Measurements from ENCODE around the gene NTN1.

The NTN1 gene

DNA sequence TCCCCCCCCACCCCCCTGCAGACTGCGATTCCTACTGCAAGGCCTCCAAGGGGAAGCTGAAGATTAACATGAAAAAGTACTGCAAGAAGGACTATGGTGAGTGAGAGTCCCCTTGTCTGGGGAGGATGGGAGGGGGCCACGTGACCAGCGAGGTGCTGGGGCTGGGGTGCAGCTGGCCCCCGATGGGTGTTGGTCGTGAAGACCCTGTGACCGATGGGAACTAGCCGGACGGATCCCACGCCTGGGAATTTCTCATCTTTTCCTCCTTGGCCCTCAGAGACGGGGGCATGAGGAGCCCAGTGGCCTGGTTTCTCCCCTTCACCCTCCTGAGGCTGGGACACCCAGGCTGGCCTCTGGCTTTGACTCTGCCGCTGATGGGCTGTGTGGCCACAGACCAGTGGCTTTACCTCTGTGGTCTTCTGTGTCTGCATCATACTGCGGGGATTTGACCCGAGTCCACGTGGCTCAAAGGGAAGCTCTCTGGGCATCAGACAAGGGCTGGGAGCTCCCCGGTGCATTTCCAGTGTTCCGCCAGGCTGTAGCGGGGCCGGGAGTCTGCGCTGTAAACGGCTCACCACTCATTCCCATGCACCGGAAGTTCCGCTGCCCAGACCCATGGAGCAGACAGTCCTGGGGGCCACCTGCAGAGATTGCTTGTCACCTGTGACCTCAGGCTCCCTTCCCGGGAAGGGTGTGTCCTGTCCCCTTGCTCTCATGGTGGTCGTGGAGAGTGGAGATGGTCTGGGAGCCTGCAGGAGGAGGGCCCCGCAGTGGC lies 200.0 kb downstream of the NTN1 start:
- Histone ChIP-seq H3K36me3 (replicated peaks; ENCODE audit: low read depth, low read length) (no peaks in the 10 kb centered on the region), H3K27ac (ENCODE audit: low read length) (no peak overlapping the region), H3K4me1 (ENCODE audit: low read length) (peaks cover 2% of the 10 kb centered on the region; the same call in 1 of the 2 replicates), H3K4me2 (ENCODE audit: low read length) (no peak overlapping the region), H3K4me3 (ENCODE audit: low read length) (no peak overlapping the region), H2AFZ (ENCODE audit: low read depth, low read length) (no peak overlapping the region), H3K79me2 (ENCODE audit: low read length) (no peaks in the 10 kb centered on the region), H3K9ac (ENCODE audit: low read length) (no peak overlapping the region), H3K9me3 (ENCODE audit: insufficient read depth, low read length) (no peaks in the 10 kb centered on the region), H4K20me1 (ENCODE audit: insufficient read depth, low read length) (no peaks in the 10 kb centered on the region), H3K27me3 (ENCODE audit: low read depth, low read length) (no peaks in the 10 kb centered on the region)
- no peak for TF ChIP-seq EZH2phosphoT487 (IDR thresholded peaks at IDR 0.05; ENCODE audit: low read depth)
- no peak for TF ChIP-seq CTCF (IDR thresholded peaks at IDR 0.05; ENCODE audit: low read depth, low read length)

DNA sequence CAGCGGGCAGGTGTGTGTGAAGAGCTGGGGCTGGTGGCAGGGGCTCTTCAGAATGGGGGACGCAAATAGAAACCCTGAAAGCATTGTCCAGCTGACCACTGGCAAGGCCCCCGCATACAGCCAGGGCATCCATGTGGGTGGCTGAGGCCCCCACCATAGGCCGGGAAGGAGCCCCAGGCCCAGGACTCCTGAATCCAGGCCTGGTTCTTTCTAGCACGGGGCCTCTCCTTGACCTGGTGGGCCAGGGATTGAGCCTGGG lies 200.5 kb downstream of the NTN1 start:
- Histone ChIP-seq H3K27ac (ENCODE audit: low read length) (no peak overlapping the region), H3K79me2 (ENCODE audit: low read length) (no peaks in the 10 kb centered on the region), H4K20me1 (ENCODE audit: insufficient read depth, low read length) (no peaks in the 10 kb centered on the region), H3K4me3 (ENCODE audit: low read length) (no peak overlapping the region), H3K9me3 (ENCODE audit: insufficient read depth, low read length) (no peaks in the 10 kb centered on the region), H3K36me3 (replicated peaks; ENCODE audit: low read depth, low read length) (no peaks in the 10 kb centered on the region), H3K4me2 (ENCODE audit: low read length) (no peak overlapping the region), H3K4me1 (ENCODE audit: low read length) (peaks cover 7% of the 10 kb centered on the region), H3K9ac (ENCODE audit: low read length) (no peak overlapping the region), H2AFZ (ENCODE audit: low read depth, low read length) (no peak overlapping the region), H3K27me3 (ENCODE audit: low read depth, low read length) (no peaks in the 10 kb centered on the region)
- no peak for TF ChIP-seq CTCF (IDR thresholded peaks at IDR 0.05; ENCODE audit: low read depth, low read length)

DNA sequence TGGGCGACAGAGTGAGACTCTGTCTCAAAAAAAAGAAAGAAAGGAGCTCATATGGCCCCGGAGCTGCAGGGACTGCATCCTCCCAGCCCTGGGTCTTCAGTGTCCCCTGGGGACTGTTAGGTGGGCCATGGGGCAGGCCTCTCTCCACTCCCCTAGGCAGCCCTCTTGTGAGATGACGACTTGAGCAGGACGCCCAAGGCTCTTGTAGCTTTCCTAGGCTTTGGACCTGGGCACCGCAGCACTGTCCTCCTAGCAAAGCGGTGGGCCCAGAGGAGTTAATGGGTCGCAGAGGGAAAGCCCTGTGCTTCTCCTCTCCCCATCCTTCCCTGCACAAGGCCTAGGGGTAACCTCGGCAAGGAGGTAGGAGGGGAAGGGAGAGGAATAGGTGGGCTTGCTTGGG lies 202.2 kb downstream of the NTN1 start:
- no peak overlapping the region for H2AFZ ChIP-seq (ENCODE audit: low read depth, low read length)
- no peaks in the 10 kb centered on the region for H3K9me3 ChIP-seq (ENCODE audit: insufficient read depth, low read length)
- no peak overlapping the region for H3K27ac ChIP-seq (ENCODE audit: low read length)

GRCh38 chr17:9224485-9224884 lies 203.2 kb downstream of the NTN1 start:
- TF ChIP-seq EZH2phosphoT487 (IDR thresholded peaks at IDR 0.05; ENCODE audit: low read depth) = no peak
- TF ChIP-seq CTCF (IDR thresholded peaks at IDR 0.05; ENCODE audit: low read depth, low read length) = no peak
- H3K79me2 ChIP-seq (ENCODE audit: low read length) = no peaks in the 10 kb centered on the region
- no peak overlapping the region for H2AFZ ChIP-seq (ENCODE audit: low read depth, low read length)
- H3K36me3 ChIP-seq (replicated peaks; ENCODE audit: low read depth, low read length) = peaks cover 5% of the 10 kb centered on the region
- H3K9me3 ChIP-seq (ENCODE audit: insufficient read depth, low read length) = no peaks in the 10 kb centered on the region
- no peak overlapping the region for H3K4me3 ChIP-seq (ENCODE audit: low read length)
- no peak overlapping the region for H3K4me2 ChIP-seq (ENCODE audit: low read length)
- H3K9ac ChIP-seq (ENCODE audit: low read length) = no peak overlapping the region
- H3K4me1 ChIP-seq (ENCODE audit: low read length) = peaks cover 10% of the 10 kb centered on the region
- no peaks in the 10 kb centered on the region for H3K27me3 ChIP-seq (ENCODE audit: low read depth, low read length)
- no peak overlapping the region for H3K27ac ChIP-seq (ENCODE audit: low read length)
- no peaks in the 10 kb centered on the region for H4K20me1 ChIP-seq (ENCODE audit: insufficient read depth, low read length)

More for the DNA sequence above, 202.2 kb downstream of the NTN1 start:
- H3K79me2 ChIP-seq (ENCODE audit: low read length) = no peaks in the 10 kb centered on the region
- peaks cover 10% of the 10 kb centered on the region for H3K4me1 ChIP-seq (ENCODE audit: low read length)
- H3K4me3 ChIP-seq (ENCODE audit: low read length) = no peak overlapping the region
- no peaks in the 10 kb centered on the region for H3K27me3 ChIP-seq (ENCODE audit: low read depth, low read length)
- TF ChIP-seq EZH2phosphoT487 (IDR thresholded peaks at IDR 0.05; ENCODE audit: low read depth) (no peak), CTCF (IDR thresholded peaks at IDR 0.05; ENCODE audit: low read depth, low read length) (no peak)
- H3K36me3 ChIP-seq (replicated peaks; ENCODE audit: low read depth, low read length) = peaks cover 5% of the 10 kb centered on the region
- H3K9ac ChIP-seq (ENCODE audit: low read length) = no peak overlapping the region
- H4K20me1 ChIP-seq (ENCODE audit: insufficient read depth, low read length) = no peaks in the 10 kb centered on the region
- H3K4me2 ChIP-seq (ENCODE audit: low read length) = no peak overlapping the region

All from OCI-LY3 (cell line).